Cardiac muscle cell (in vitro differentiated cells and primary cell): Measurements from ENCODE around the gene ABRACL. TPM values are rescaled to one million over a fixed set of nuclear protein-coding genes. Genes with fewer than 3 reads are reported as not detected.
A peak's percentile ranks its signal among the peaks of the same experiment; 100 is the strongest.
"Not testable (repeated sequence)": the region's sequence is repeated elsewhere in the genome, so short reads cannot be mapped to it uniquely, and the experiment has no call there.

Experiments used
- DNase-seq, 2 donors: peaks; one replicate each; pipeline versions ENCODE4 v3.0.0 to v3.0.0-alpha.2; 2010 to 2017; ENCODE audit warnings: low read depth in 1 of 2, low spot score in 1 of 2
- H3K27ac ChIP-seq: fragments of 200-600 bp; sonication (generic); 2 replicates; pipeline ENCODE4 v1.5.1; 2016
- H3K27me3 ChIP-seq: fragments of 200-600 bp; sonication (generic); 2 replicates; pipeline ENCODE4 v1.6.0; 2016; ENCODE audit warnings: control low read depth
- H3K36me3 ChIP-seq: fragments of 200-600 bp; sonication (generic); 2 replicates; pipeline ENCODE4 v1.5.1; 2016; ENCODE audit warnings: control low read depth
- H3K4me1 ChIP-seq: fragments of 200-600 bp; sonication (generic); 2 replicates; pipeline ENCODE4 v1.8.1; 2017; ENCODE audit warnings: low read depth, mild to moderate bottlenecking, mixed run types
- H3K4me3 ChIP-seq: fragments of 200-600 bp; sonication (generic); 2 replicates; pipeline ENCODE4 v1.5.1; 2016; ENCODE audit warnings: mild to moderate bottlenecking
- H3K9me3 ChIP-seq: fragments of 200-600 bp; sonication (generic); 2 replicates; pipeline ENCODE4 v1.5.1; 2017; ENCODE audit warnings: low read depth, mild to moderate bottlenecking, control low read depth
- polyA plus RNA-seq: library from polyadenylated mRNA; unstranded; fragments of >200 nt; fragmentation: Nextera tagmentation; extraction: Ambion mirVana; gene quantifications from 2 replicates; pipeline ENCODE4 v1.2.1, GENCODE V29; 2016
- total RNA-seq: library from RNA; depleted of rRNA; stranded (reverse); fragments of >200 nt; gene quantifications from 2 replicates; pipeline ENCODE4 v1.2.3, GENCODE V29; 2016
- TF ChIP-seq, protein P1 (sequence below): IDR thresholded peaks from 2 replicates; pipeline ENCODE4 v1.5.1; 2012; ENCODE audit warnings: low read depth, mild to moderate bottlenecking, low read length

The ABRACL gene
- total and polyA plus RNA-seq, 2 experiments from 2014 or later, result 9.8 to 37.8 TPM

DNA sequence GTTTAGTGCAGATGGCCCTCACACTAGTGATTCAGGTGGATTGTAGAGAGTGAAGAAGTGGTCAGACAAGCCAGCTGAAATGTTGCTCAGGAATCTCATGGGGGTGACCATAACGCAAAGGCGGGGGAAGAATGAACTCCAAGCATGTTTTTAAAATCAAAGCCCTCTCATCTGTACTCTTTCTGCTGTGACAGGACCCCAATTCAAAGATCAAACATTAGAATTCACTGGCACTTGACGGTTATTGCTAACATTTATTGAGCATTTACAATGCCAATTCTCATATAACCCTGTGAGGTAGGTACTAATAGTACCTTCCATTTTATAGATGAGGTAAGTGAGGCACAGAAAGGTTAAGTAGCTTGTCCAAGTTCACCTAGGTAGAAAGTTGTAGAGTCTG lies 15.7 kb downstream of the ABRACL start:
- Histone ChIP-seq H3K4me3 (no peak overlapping the region), H3K4me1 (no peaks in the 10 kb centered on the region), H3K27me3 (no peaks in the 10 kb centered on the region), H3K36me3 (no peaks in the 10 kb centered on the region), H3K27ac (no peak overlapping the region), H3K9me3 (no peaks in the 10 kb centered on the region)
- TF ChIP-seq, protein P1, sequence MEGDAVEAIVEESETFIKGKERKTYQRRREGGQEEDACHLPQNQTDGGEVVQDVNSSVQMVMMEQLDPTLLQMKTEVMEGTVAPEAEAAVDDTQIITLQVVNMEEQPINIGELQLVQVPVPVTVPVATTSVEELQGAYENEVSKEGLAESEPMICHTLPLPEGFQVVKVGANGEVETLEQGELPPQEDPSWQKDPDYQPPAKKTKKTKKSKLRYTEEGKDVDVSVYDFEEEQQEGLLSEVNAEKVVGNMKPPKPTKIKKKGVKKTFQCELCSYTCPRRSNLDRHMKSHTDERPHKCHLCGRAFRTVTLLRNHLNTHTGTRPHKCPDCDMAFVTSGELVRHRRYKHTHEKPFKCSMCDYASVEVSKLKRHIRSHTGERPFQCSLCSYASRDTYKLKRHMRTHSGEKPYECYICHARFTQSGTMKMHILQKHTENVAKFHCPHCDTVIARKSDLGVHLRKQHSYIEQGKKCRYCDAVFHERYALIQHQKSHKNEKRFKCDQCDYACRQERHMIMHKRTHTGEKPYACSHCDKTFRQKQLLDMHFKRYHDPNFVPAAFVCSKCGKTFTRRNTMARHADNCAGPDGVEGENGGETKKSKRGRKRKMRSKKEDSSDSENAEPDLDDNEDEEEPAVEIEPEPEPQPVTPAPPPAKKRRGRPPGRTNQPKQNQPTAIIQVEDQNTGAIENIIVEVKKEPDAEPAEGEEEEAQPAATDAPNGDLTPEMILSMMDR, result no peak
- DNase-seq, result no peak

- no peaks in the 10 kb centered on the region for H3K27me3 ChIP-seq
- DNase-seq, result no peak
- H3K36me3 ChIP-seq, result no peaks in the 10 kb centered on the region
- TF ChIP-seq, protein P1, result no peak
- no peak overlapping the region for H3K27ac ChIP-seq
- H3K9me3 ChIP-seq, result no peaks in the 10 kb centered on the region
- H3K4me1 ChIP-seq, result no peaks in the 10 kb centered on the region
- no peak overlapping the region for H3K4me3 ChIP-seq
Observed at GRCh38 chr6:139047677-139048076, 19.1 kb downstream of the ABRACL start.

DNA sequence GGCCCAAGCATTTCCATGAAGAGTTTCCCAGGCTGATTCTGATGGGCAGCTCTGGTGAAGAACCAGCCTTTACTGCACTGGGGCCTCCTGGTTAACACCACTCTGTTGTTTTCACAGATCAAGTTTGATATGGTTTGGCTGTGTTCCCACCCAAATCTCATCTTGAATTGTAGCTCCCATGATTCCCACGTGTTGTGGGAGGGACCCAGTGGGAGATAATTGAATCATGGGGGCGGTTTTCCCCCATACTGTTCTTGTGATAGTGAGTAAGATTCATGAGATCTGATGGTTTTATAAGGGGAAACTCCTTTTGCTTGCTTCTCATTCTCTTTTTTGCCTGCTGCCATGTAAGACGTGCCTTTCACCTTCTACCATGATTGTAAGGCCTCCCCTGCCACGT lies 20.4 kb downstream of the ABRACL start:
- not testable (repeated sequence) for DNase-seq, H3K4me3 ChIP-seq, H3K36me3 ChIP-seq, H3K27me3 ChIP-seq, H3K4me1 ChIP-seq, H3K9me3 ChIP-seq, H3K27ac ChIP-seq

DNA sequence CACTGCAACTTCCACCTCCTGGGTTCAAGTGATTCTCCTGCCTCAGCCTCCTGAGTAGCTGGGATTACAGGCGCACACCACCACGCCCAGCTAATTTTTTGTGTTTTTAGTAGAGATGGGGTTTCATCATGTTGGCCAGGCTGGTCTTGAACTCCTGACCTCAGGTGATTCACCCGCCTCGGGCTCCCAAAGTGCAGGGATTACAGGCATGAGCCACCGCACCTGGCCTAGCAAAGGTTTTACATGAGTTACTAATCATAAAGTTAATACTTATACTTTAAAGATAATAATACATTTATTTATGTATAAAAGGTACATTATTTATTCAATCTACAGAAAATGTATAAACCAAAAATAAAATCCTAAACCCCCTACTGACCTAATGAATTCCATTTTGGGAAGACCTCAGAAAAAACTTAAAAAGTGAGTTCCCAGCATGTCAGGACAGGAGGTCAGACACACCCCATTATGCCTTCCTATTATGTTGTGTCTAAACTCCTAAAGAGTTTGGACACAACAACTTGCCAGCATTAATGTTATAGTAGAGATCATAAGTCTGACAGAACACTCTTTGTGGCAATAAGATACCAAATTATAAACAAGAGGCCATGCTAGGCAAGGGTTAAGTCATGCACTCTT lies 21.7 kb downstream of the ABRACL start:
- not testable (repeated sequence) for H3K36me3 ChIP-seq, H3K9me3 ChIP-seq, H3K4me1 ChIP-seq, H3K27ac ChIP-seq, DNase-seq, H3K27me3 ChIP-seq, H3K4me3 ChIP-seq

- Histone ChIP-seq H3K36me3 (no peaks in the 10 kb centered on the region), H3K9me3 (no peaks in the 10 kb centered on the region), H3K4me1 (peaks cover 8% of the 10 kb centered on the region), H3K4me3 (no peak overlapping the region), H3K27me3 (no peaks in the 10 kb centered on the region), H3K27ac (no peak overlapping the region)
- DNase-seq, result peak in 1 of 2 donors; percentile 66
- TF ChIP-seq, protein P1, result no peak
Observed at GRCh38 chr6:139050770-139051313, 22.3 kb downstream of the ABRACL start.

- H3K36me3 ChIP-seq, result no peaks in the 10 kb centered on the region
- H3K9me3 ChIP-seq, result no peaks in the 10 kb centered on the region
- TF ChIP-seq, protein P1, result no peak
- H3K4me3 ChIP-seq, result no peak overlapping the region
- H3K27ac ChIP-seq, result no peak overlapping the region
- peak in 1 of 2 donors; percentile 23 for DNase-seq
- no peaks in the 10 kb centered on the region for H3K27me3 ChIP-seq
- peaks cover 8% of the 10 kb centered on the region for H3K4me1 ChIP-seq
Observed at GRCh38 chr6:139051396-139052060, 23.0 kb downstream of the ABRACL start.
